ENCODE results near the gene CLCN1. TPM values are rescaled to one million over a fixed set of nuclear protein-coding genes. Genes with fewer than 3 reads are reported as not detected.

CLCN1 gene
- total RNA-seq, 2 donors from 2014 or later: 0.10 TPM; not detected in 1

DNA sequence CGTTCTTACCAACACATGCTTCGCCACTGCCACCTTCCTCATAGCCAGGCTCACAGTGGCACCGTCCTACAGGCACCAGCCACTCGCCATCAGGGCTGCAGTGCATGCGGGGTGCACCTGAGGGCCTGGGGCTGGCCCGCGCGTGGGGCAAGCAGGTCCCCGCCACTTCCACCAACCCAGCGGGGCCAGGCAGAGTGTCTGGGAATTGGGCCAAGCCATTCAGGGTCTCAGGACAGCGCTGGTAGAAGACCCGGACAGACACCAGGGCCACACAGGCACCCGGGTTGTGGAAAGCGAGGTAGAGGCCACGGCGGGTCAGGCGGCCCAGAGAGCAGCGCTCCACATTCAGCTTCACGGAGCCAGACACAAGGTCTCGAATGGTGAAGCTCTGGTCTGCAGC lies 83.7 kb downstream of the CLCN1 start:
- Mint-ChIP-seq H3K36me3 (no peaks in the 10 kb centered on the region), H3K27ac (no peak overlapping the region), H3K4me1 (ENCODE audit: low read depth in 2 of 2) (peaks cover 8 to 10% of the 10 kb centered on the region in 2 donors), H3K9me3 (no peaks in the 10 kb centered on the region), H3K4me3 (no peak overlapping the region), H3K27me3 (no peaks in the 10 kb centered on the region)
- DNase-seq (ENCODE audit: low spot score) (no peak), ATAC-seq (no peak)

DNA sequence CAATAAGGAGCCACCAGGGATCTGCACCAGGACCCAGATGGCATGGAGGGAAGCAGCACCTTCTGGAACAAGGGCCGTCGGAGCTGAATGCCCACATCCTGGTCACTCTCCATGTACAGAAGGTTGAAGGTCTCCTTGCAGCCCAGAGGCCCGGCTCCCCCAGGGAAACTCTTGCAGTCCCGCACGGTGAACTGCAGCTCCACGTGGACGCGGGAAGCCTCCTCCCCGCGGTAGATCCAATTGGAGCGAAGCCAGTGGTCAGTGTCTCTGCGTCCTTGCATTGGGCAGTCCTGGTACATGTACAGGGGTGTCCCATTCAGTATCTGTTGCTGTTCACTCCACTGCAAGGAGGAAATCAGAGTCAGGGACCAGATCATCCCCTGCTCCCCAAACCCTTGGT lies 85.4 kb downstream of the CLCN1 start:
- Mint-ChIP-seq H3K27me3 (peaks cover 4 to 5% of the 10 kb centered on the region in 2 donors), H3K27ac (no peak overlapping the region), H3K9me3 (no peaks in the 10 kb centered on the region), H3K4me3 (no peak overlapping the region), H3K4me1 (ENCODE audit: low read depth in 2 of 2) (peaks cover 0 to 2% of the 10 kb centered on the region in 2 donors), H3K36me3 (no peaks in the 10 kb centered on the region)
- ATAC-seq (no peak), DNase-seq (ENCODE audit: low spot score) (no peak)

Other genes with a start within 250 kb of the CLCN1 start
- not detected for gene PIP, start 184.0 kb upstream of the CLCN1 start, total RNA-seq
- gene TAS2R39, start 132.7 kb upstream of the CLCN1 start, total RNA-seq: not detected
- not detected for gene TAS2R40, start 94.1 kb upstream of the CLCN1 start, total RNA-seq
- gene GSTK1, start 52.7 kb upstream of the CLCN1 start, total RNA-seq: 100 to 1,000 TPM; 133 to 233 TPM
- not detected for gene TMEM139, start 31.2 kb upstream of the CLCN1 start, total RNA-seq
- gene CASP2, start 27.8 kb upstream of the CLCN1 start, total RNA-seq: 10 to 100 TPM; 67.8 to 94.2 TPM
- 1 to 10 TPM; 2.9 TPM for gene FAM131B, start 46.6 kb downstream of the CLCN1 start, total RNA-seq
- 100 to 1,000 TPM in 1 of 2 donors, 10 to 100 TPM in 1; 81.6 to 114 TPM for gene ZYX, start 65.2 kb downstream of the CLCN1 start, total RNA-seq
- gene EPHA1, start 92.7 kb downstream of the CLCN1 start, total RNA-seq: under 1 TPM in 1 of 2 donors, not detected in 1; 0.21 TPM
- gene TAS2R60, start 127.3 kb downstream of the CLCN1 start, total RNA-seq: not detected
- not detected for gene TAS2R41, start 161.8 kb downstream of the CLCN1 start, total RNA-seq

Data from natural killer cell treated with Interleukin-12 subunit alpha and Interleukin-12 subunit beta and Interleukin-15 and Interleukin-18, amount 100 ng/mL, for 72 hours (primary cell).